ENCODE data around the gene TMEM50A. TPM values are rescaled to one million over a fixed set of nuclear protein-coding genes. Genes with fewer than 3 reads are reported as not detected.

The TMEM50A gene
- total RNA-seq, 2 experiments from 2014 or later: 118 to 121 TPM

Other genes with a start within 250 kb of the TMEM50A start
- 10 to 100 TPM; 50.1 to 52.9 TPM for gene SYF2, start 105.8 kb upstream of the TMEM50A start, total RNA-seq
- 100 to 1,000 TPM; 292 to 305 TPM for gene RSRP1, start 90.9 kb upstream of the TMEM50A start, total RNA-seq
- gene RHD, start 65.8 kb upstream of the TMEM50A start, total RNA-seq: not detected
- gene RHCE, start 82.5 kb downstream of the TMEM50A start, total RNA-seq: under 1 TPM; 0.17 to 0.25 TPM
- gene MACO1, start 92.6 kb downstream of the TMEM50A start, total RNA-seq: 10 to 100 TPM; 20.6 to 21.1 TPM
- gene LDLRAP1, start 205.3 kb downstream of the TMEM50A start, total RNA-seq: 10 to 100 TPM; 77.3 to 79.6 TPM